Thyroid gland (tissue), 4 donors: Measurements from ENCODE around the gene NAA50. TPM values are rescaled to one million over a fixed set of nuclear protein-coding genes. Genes with fewer than 3 reads are reported as not detected.
A peak's percentile ranks its signal among the peaks of the same experiment; 100 is the strongest.

ENCODE experiments used
- DNase-seq, 2 donors: peaks; one replicate each; pipeline ENCODE4 v3.0.0-alpha.2; 2019
- H3K27ac ChIP-seq, 3 donors: fragments of 200-600 bp; sonication (generic); 1 replicate in 2 of 3; 2 replicates in 1 of 3; pipeline ENCODE4 v1.5.1; 2016 to 2019; ENCODE audit warnings: mild to moderate bottlenecking in 1 of 3, moderate library complexity in 1 of 3
- H3K27me3 ChIP-seq: fragments of 200-600 bp; sonication (generic); one replicate; pipeline ENCODE4 v1.5.1; 2019
- H3K36me3 ChIP-seq, 2 donors: fragments of 200-600 bp; sonication (generic); one replicate each; pipeline ENCODE4 v1.5.1; 2016 to 2019
- H3K4me1 ChIP-seq, 2 donors: fragments of 200-600 bp; sonication (generic); one replicate each; pipeline ENCODE4 v1.5.1; 2017 to 2019
- H3K4me3 ChIP-seq, 3 donors: fragments of 200-600 bp; sonication (generic); replicated peaks in 1 of 3; 1 replicate in 2 of 3; 2 replicates in 1 of 3; pipeline ENCODE4 v1.5.1; 2016; ENCODE audit warnings: mild to moderate bottlenecking in 1 of 3
- H3K9me3 ChIP-seq: fragments of 200-600 bp; sonication (generic); one replicate; pipeline ENCODE4 v1.5.1; 2017
- CTCF ChIP-seq, 6 experiments: fragments of 200-600 bp in 3 of 6; fragments of 450-650 bp in 3 of 6; sonication (generic) in 3 of 6; IDR thresholded peaks; one replicate each; pipeline ENCODE4 v1.5.1; 2016 to 2019; ENCODE audit warnings: antibody characterized with exemption in 6 of 6, mild to moderate bottlenecking in 2 of 6, inconsistent platforms in 1 of 6, moderate library complexity in 1 of 6
- POLR2A ChIP-seq, 2 donors: fragments of 450-650 bp; IDR thresholded peaks; one replicate each; pipeline ENCODE4 v1.6.1; 2017; ENCODE audit warnings: antibody characterized with exemption in 2 of 2, mild to moderate bottlenecking in 2 of 2, moderate library complexity in 1 of 2
- WGBS, 2 donors: methylation state at CpG; one replicate each; pipeline ENCODE4 v1.1.5; 2017; 5-methylcytosine and 5-hydroxymethylcytosine counted together
- intact Hi-C: fragments of 100-400 bp; cut with DNase I; formaldehyde crosslinking; loops from one replicate; pipeline ENCODE4 v1.15.1; 2023
- total RNA-seq, 4 donors: library from RNA; depleted of rRNA; stranded (reverse); fragments of >200 nt; gene quantifications; one replicate each; pipeline ENCODE4 v1.2.3, GENCODE V29; 2016

NAA50 gene
- total RNA-seq, 4 donors from 2014 or later, result 110 to 133 (median 119) TPM

GRCh38 chr3:113695786-113696645, 50.0 kb downstream of the NAA50 start, which contains the start of gene USF3:
TSS of gene USF3 (minus strand) at chr3:113696642. CDS start at chr3:113674878, 21,764 bp downstream.
- TF ChIP-seq POLR2A (IDR thresholded peaks at IDR 0.05) (peak in 1 of 2 donors; percentile 58), CTCF (IDR thresholded peaks at IDR 0.05) (no peak)
- intact Hi-C loops, result no loop called here
- peak within 1 kb of the TSS; percentile 44 to 93 (median 92) for H3K4me3 ChIP-seq
- DNase-seq, result peak; percentile 73 to 77
- 0 to 2% methylated on average over 17 to 19 of the region's 75 CpGs for WGBS, 2 donors
- H3K36me3 ChIP-seq, result no peaks in the 10 kb centered on the region
- H3K9me3 ChIP-seq, result no peaks in the 10 kb centered on the region
- H3K27me3 ChIP-seq, result no peaks in the 10 kb centered on the region
- peaks cover 18 to 34% of the 10 kb centered on the region in 2 donors for H3K4me1 ChIP-seq
- peak within 1 kb of the TSS; percentile 98 to 99 (median 99) for H3K27ac ChIP-seq

GRCh38 chr3:113695431-113695785, 50.6 kb downstream of the NAA50 start:
- Histone ChIP-seq H3K27ac (peak overlapping the region in 2 of 3 donors; percentile 99), H3K27me3 (no peaks in the 10 kb centered on the region), H3K4me1 (peaks cover 18 to 34% of the 10 kb centered on the region in 2 donors), H3K9me3 (no peaks in the 10 kb centered on the region), H3K4me3 (peak overlapping the region; percentile 44 to 93 (median 92)), H3K36me3 (no peaks in the 10 kb centered on the region)
- WGBS, 2 donors, result 12 to 17% methylated on average over 8 of the region's 8 CpGs
- TF ChIP-seq POLR2A (IDR thresholded peaks at IDR 0.05), result no peak
- no peak for TF ChIP-seq CTCF (IDR thresholded peaks at IDR 0.05)
- no peak for DNase-seq
- intact Hi-C loops, result no loop called here

GRCh38 chr3:113690482-113690881, 55.6 kb downstream of the NAA50 start:
- H3K9me3 ChIP-seq, result no peaks in the 10 kb centered on the region
- no peaks in the 10 kb centered on the region for H3K27me3 ChIP-seq
- no peaks in the 10 kb centered on the region for H3K36me3 ChIP-seq
- TF ChIP-seq CTCF (IDR thresholded peaks at IDR 0.05), result no peak
- TF ChIP-seq POLR2A (IDR thresholded peaks at IDR 0.05), result no peak
- peaks cover 15 to 29% of the 10 kb centered on the region in 2 donors for H3K4me1 ChIP-seq
- no peak overlapping the region for H3K4me3 ChIP-seq
- H3K27ac ChIP-seq, result no peak overlapping the region
- WGBS, 2 donors, result 95% methylated on average over 3 of the region's 3 CpGs
- intact Hi-C loops, result no loop called here
- DNase-seq, result no peak

- intact Hi-C loops, result no loop called here
- H3K27me3 ChIP-seq, result no peaks in the 10 kb centered on the region
- H3K9me3 ChIP-seq, result no peaks in the 10 kb centered on the region
- H3K36me3 ChIP-seq, result no peaks in the 10 kb centered on the region
- no peak overlapping the region for H3K27ac ChIP-seq
- DNase-seq, result peak; percentile 19 to 56
- TF ChIP-seq CTCF (IDR thresholded peaks at IDR 0.05) (no peak), POLR2A (IDR thresholded peaks at IDR 0.05) (no peak)
- WGBS, 2 donors, result 55 to 64% methylated on average over 1 to 2 of the region's 2 CpGs
- H3K4me3 ChIP-seq, result no peak overlapping the region
- H3K4me1 ChIP-seq, result peaks cover 8 to 15% of the 10 kb centered on the region in 2 donors
These were observed 59.9 kb downstream of the NAA50 start for GRCh38 chr3:113685956-113686721.
